Right renal cortex interstitium (tissue), 3 donors: ENCODE data around the gene USP22. TPM values are rescaled to one million over a fixed set of nuclear protein-coding genes. Genes with fewer than 3 reads are reported as not detected.
A peak's percentile ranks its signal among the peaks of the same experiment; 100 is the strongest.
"Not testable (repeated sequence)": the region's sequence is repeated elsewhere in the genome, so short reads cannot be mapped to it uniquely, and the experiment has no call there.

Experiments used
- DNase-seq, 3 donors: peaks; one replicate each; pipeline ENCODE4 v3.0.0-alpha.2; 2013; ENCODE audit warnings: low read depth in 3 of 3, low spot score in 2 of 3
- polyA plus RNA-seq, 3 donors: library from polyadenylated mRNA; unstranded; fragments of 120-200 nt; gene quantifications; one replicate each; pipeline ENCODE4 v1.2.1, GENCODE V29; 2013; ENCODE audit not compliant: insufficient read length in 3 of 3

The USP22 gene
- polyA plus RNA-seq, 3 donors, result 217 to 235 (median 223) TPM

DNA sequence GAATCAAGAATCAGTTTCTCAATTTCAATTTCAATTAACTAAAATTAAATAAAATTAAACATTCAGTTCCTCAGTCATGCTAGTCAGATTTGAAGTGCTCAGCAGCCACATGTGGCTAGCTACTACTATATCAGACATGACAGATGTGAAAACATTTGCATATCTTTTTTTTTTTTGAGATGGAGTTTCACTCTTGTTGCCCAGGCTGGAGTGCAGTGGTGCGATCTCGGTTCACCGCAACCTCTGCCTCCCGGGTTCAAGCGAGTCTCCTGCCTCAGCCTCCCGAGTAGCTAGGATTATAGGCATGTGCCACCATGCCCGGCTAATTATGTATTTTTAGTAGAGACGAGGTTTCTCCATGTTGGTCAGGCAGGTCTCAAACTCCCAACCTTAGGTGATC lies 10.2 kb upstream of the USP22 start:
- DNase-seq, result not testable (repeated sequence)

- DNase-seq, result no peak
These were observed 6.6 kb upstream of the USP22 start for GRCh38 chr17:21049457-21049856.

DNA sequence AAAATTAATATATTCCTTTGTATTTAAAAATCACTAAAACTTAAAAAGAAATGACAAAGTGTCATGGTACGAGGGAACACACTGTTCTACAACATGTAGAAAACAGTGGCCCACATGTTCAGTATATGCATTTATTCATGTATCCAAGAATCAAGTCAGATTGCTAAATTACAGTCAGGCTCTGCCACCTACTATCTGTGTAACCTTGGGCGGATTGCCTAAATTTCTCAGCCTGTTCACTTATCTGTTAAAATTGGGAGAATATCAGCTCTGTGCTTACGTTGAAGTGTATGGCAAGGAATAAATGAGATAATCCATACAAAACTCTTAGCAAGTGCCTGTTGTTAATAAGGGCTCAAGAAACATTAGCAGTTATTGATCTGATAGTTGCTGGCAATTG lies 3.4 kb upstream of the USP22 start:
- no peak for DNase-seq

DNA sequence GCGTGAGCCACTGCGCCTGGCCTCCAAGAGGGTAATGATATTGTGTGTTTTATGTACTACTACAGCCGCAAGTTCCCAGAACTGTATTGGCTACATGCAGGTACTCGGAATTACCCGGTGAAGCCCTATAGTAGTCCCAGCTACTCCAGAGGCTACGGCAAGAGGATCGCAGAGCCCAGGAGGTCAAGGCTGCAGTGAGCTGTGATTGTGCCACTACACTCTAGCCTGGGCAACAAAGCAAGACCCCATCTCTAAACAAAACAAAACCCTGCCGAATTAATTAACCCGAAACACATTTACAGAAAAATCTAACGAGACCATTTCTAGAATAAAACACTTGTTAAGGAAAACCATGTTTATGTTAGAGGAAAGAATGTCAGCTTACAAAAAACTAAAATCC lies 2.2 kb upstream of the USP22 start:
- no peak for DNase-seq

GRCh38 chr17:21043296-21044232 lies 753 bp upstream of the USP22 start:
- DNase-seq, result peak; percentile 83 to 94 (median 93)

- peak in 2 of 3 donors; percentile 61 to 70 for DNase-seq
These were observed 912 bp downstream of the USP22 start for GRCh38 chr17:21041741-21042457.

DNA sequence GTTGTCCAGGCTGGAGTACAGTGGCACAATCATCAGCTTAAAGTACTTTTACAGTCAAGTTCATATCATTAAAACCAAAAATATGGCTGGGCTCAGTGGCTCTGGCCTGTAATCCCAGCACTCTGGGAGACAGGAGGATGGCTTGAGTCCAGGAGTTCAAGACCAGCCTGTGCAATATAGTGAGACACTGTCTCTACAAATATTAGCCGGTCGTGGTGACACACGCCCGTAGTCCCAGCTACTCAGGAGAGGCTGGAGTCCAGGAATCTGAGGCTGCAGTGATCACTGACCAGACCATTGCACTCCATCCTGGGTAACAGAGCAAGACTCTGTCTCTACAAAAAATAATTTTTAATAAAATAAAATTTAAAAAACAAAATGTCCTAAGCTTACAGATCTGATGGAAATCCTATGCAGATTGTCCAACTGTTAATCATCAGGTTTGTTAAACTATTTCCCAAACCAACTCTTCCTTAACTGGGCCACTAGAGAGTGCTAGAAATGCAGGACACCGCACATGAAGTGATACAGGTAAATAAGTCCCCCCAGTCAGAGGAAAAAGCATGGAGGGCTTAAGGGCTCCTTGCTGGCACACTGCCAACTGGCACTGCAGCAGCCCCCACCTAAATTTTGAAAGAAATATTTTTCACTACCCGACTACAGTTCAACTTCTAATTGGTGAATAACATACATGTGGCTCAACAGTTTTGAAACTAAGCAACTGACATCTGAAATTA lies 2.8 kb downstream of the USP22 start:
- no peak for DNase-seq

GRCh38 chr17:21037117-21037803 lies 5.6 kb downstream of the USP22 start:
- DNase-seq, result no peak

GRCh38 chr17:21036361-21036881 lies 6.4 kb downstream of the USP22 start:
- DNase-seq, result no peak

- DNase-seq, result no peak
These were observed 7.4 kb downstream of the USP22 start for GRCh38 chr17:21035406-21035805.

DNA sequence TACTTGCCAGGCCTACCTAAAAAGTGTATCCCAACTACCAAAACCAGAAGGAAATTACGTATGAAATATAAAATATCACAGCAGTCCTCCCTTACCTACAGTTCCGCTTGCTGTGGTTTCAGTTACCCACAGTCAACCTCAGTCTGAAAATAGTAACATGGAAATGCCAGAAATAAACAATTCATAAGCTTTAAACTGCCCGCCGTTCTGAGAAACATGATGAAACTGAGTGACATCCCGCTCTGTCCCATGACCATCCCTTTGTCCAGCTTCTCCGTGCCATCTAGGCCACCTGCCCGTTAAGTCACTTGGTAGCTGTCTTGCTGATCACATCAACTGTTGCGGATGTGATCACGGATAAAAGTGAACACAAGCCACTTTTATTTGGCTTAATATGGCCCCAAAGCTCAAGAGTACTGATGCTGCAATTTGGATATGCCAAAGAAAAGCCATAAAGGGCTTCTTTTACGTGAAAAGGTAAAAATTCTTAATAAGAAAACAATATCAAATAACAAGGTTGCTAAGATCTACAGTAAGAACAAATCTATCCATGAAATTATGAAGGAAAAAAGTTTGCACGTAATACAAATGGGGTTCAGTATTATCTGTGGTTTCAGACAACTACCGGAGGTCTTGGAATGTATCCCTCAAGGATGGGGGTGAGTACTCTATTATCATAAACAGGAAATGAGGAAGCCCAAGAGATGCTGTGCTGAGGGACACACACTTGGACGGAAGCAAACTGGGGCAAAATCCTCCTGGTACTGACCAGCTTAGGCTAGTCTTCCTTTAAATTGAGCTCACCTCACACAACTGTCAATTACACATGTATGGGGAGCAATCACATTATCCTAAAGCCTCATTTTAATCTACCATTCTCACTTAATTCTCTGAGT lies 8.2 kb downstream of the USP22 start:
- DNase-seq, result no peak

GRCh38 chr17:21033350-21033749 lies 9.5 kb downstream of the USP22 start:
- no peak for DNase-seq

DNA sequence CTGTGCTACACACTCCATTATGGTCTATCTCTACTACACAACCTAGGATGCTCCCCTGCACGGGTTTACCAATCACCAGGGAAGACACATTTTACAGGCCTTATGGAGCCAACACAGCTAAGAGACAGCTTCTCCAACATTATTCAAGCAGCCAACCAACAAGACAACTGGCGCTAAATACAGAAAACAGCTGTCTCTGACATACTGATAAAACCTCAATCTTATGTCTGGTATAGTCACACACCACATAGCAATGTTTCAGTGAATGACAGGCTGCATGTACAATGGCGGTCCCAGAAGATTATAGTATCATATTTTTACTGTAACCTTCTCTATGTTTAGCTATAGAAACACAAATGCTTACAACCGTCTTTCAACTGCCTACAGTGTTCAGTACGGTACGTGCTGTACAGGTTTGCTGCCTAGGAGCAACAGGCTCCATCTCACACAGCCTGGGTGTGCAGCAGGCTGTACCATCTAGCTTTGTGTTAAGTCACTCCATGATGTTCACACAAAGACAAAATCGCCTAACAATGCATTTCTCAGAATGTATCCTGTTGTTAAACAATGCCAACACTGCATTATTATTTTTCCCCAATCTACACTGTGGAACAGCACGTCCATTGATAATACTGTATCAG lies 10.9 kb downstream of the USP22 start:
- DNase-seq, result no peak

GRCh38 chr17:21030375-21030774 lies 12.4 kb downstream of the USP22 start:
- DNase-seq, result no peak

- DNase-seq, result no peak
These were observed 13.3 kb downstream of the USP22 start for GRCh38 chr17:21029515-21029914.

DNA sequence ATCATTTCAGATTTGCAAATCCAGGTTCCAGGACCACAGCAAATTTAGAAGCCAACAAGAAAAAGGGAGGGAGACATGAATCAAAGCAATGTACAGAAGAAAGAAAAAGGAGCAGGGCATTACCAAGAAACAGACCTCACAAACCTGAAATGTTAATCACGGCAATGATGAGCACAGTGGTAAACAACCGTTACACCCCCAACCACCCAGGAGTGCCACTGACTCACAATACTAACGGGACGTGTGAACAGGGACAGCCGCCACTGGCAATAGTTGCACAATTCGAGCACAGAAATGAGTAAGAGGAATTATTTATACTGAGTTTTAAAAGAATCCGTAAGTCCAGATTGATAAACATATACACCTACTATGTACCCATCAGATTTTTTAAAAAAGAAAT lies 13.8 kb downstream of the USP22 start:
- DNase-seq, result no peak

DNA sequence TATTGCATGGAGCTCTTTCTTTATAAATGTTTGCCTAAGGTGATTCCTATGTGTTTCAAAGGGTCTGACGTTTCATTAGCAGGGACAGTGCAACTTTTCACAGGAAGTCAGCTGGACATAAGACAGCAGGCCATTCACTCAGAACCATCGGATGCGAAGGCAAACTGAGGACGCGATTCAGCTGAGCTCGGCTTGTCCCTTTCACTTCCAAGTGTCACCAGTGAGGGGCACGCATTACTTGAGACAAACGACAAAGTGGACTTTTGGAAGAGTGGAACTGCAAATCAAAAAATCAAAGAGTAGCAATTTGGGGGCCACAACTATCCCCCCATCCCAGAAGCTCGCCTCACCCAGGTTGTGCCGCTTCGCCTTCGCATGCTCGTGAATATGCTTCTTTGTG lies 14.6 kb downstream of the USP22 start:
- DNase-seq, result no peak

- DNase-seq, result no peak
These were observed 15.8 kb downstream of the USP22 start for GRCh38 chr17:21027031-21027430.

DNA sequence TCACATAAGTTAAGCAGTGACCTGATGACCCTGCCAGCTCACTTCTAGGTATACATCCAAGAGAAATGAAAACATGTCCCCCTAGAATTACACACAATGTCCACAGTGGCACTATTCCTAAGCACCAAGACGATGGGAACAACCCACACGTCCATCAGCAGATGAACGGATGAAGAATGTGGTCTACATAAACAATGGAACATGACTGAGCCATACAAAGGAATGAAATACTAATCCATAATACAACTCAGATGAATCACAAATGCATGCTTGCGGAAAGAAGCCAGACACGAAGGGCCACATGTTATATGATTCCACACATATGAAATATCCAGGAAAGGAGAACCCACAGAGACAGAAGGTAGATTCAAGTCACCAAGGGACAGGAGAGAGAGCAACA lies 17.4 kb downstream of the USP22 start:
- no peak for DNase-seq
